RWPE1 (cell line): Measurements from ENCODE around the gene HIGD1C.

Experiments used
- CTCF ChIA-PET: fragments of 350-600 bp; sonication (Branson Sonifier 250); formaldehyde crosslinking; extraction: SDS; loops from one replicate; lab custom pipeline; 2021; lab: Yijun Ruan, JAX
- POLR2A ChIA-PET: fragments of 400-600 bp; formaldehyde crosslinking; extraction: SDS; loops from one replicate; lab custom pipeline; 2020; ENCODE audit warnings: antibody characterized with exemption; ENCODE audit not compliant: low non-redundant PET; lab: Yijun Ruan, JAX
- DNase-seq: peaks from one replicate; pipeline ENCODE4 v3.0.0; 2012; ENCODE audit warnings: low spot score
- H3K27ac ChIP-seq: fragments of 450-650 bp; 2 replicates; pipeline ENCODE4 v1.5.1; 2017
- CTCF ChIP-seq: fragments of 450-650 bp; conservative IDR thresholded peaks from 2 replicates; pipeline ENCODE4 v1.5.1; 2017; ENCODE audit warnings: low read depth, mild to moderate bottlenecking

Gene HIGD1C

GRCh38 chr12:50922820-50923219, 29.5 kb upstream of the HIGD1C start:
- H3K27ac ChIP-seq: no peak overlapping the region
- ChIA-PET POLR2A (no interaction called here), CTCF (no interaction called here)
- no peak for DNase-seq
- TF ChIP-seq CTCF: no peak

GRCh38 chr12:50923361-50924130, 28.8 kb upstream of the HIGD1C start:
- no peak for DNase-seq
- ChIA-PET CTCF (interaction anchor here (0.9 kb wide), 1 partner anchor 103 kb away, joined by 3 read pairs; the partner anchor contains the start of gene SLC11A2), POLR2A (no interaction called here)
- peak overlapping the region; percentile 81; the same call in 1 of the 2 replicates for H3K27ac ChIP-seq
- no peak for TF ChIP-seq CTCF

GRCh38 chr12:50924131-50924438, 28.3 kb upstream of the HIGD1C start:
- ChIA-PET CTCF (interaction anchor here (0.9 kb wide), 1 partner anchor 102 kb away, joined by 3 read pairs; the partner anchor contains the start of gene SLC11A2), POLR2A (no interaction called here)
- DNase-seq: no peak
- peak overlapping the region; percentile 81 for H3K27ac ChIP-seq
- TF ChIP-seq CTCF: no peak

- POLR2A ChIA-PET: no interaction called here
Observed at GRCh38 chr12:50924439-50925341, 27.7 kb upstream of the HIGD1C start.

GRCh38 chr12:50925342-50925651, 27.0 kb upstream of the HIGD1C start:
- no peak for TF ChIP-seq CTCF
- ChIA-PET CTCF (interaction anchor here (0.7 kb wide), 1 partner anchor 65 kb away, joined by 3 read pairs; no protein-coding TSS in a partner anchor), POLR2A (no interaction called here)
- H3K27ac ChIP-seq: peak overlapping the region; percentile 81
- DNase-seq: no peak

More at GRCh38 chr12:50924439-50925341, 27.7 kb upstream of the HIGD1C start:
- H3K27ac ChIP-seq: peak overlapping the region; percentile 81
- CTCF ChIA-PET: interaction anchor here (0.7 to 0.9 kb wide), 2 partner anchors 65 to 102 kb away, joined by 3 read pairs; partner anchors contain the start of gene SLC11A2
- no peak for TF ChIP-seq CTCF
- DNase-seq: peak; percentile 66

GRCh38 chr12:50925920-50926319, 26.4 kb upstream of the HIGD1C start:
- no peak for TF ChIP-seq CTCF
- CTCF ChIA-PET: no interaction called here
- H3K27ac ChIP-seq: peak overlapping the region; percentile 81
- no peak for DNase-seq
- POLR2A ChIA-PET: no interaction called here
